ENCODE results near the gene FMNL2. TPM values are rescaled to one million over a fixed set of nuclear protein-coding genes. Genes with fewer than 3 reads are reported as not detected.

Gene FMNL2
- total RNA-seq, 1 donor from 2014 or later: 166 TPM

DNA sequence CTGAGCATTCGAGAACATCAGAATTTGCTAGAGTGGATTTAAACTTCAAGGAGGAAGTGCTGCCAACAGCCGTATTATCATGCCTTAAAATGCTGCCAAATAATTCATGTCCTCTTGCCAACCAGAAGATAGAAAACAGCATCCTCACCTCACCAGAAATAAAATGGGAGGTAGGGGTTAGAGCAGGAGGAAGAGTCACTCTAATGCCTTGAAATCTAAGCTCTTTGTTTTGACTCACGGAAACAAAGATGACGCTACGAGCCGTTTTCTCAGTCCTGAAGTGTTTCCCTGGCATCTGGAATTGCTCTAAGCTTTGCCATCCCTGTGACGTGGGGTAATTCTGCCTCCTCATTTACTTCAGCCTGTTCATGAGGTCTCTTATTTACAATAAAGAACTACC, 285.2 kb downstream of the FMNL2 start:
- DNase-seq: no peak
- TF ChIP-seq, protein P1, sequence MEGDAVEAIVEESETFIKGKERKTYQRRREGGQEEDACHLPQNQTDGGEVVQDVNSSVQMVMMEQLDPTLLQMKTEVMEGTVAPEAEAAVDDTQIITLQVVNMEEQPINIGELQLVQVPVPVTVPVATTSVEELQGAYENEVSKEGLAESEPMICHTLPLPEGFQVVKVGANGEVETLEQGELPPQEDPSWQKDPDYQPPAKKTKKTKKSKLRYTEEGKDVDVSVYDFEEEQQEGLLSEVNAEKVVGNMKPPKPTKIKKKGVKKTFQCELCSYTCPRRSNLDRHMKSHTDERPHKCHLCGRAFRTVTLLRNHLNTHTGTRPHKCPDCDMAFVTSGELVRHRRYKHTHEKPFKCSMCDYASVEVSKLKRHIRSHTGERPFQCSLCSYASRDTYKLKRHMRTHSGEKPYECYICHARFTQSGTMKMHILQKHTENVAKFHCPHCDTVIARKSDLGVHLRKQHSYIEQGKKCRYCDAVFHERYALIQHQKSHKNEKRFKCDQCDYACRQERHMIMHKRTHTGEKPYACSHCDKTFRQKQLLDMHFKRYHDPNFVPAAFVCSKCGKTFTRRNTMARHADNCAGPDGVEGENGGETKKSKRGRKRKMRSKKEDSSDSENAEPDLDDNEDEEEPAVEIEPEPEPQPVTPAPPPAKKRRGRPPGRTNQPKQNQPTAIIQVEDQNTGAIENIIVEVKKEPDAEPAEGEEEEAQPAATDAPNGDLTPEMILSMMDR (IDR thresholded peaks at IDR 0.05; ENCODE audit: partially characterized antibody, unreplicated experiment): no peak
- H3K9me3 Mint-ChIP-seq (ENCODE audit: unreplicated experiment): peaks cover 9% of the 10 kb centered on the region
- no peak overlapping the region for H3K4me3 Mint-ChIP-seq (ENCODE audit: unreplicated experiment)
- H3K36me3 Mint-ChIP-seq (ENCODE audit: unreplicated experiment): peaks cover 12% of the 10 kb centered on the region
- H3K27ac Mint-ChIP-seq (ENCODE audit: unreplicated experiment): no peak overlapping the region
- peaks cover 3% of the 10 kb centered on the region for H3K27me3 Mint-ChIP-seq (ENCODE audit: unreplicated experiment)
- H3K4me1 Mint-ChIP-seq (ENCODE audit: low read depth, unreplicated experiment): no peaks in the 10 kb centered on the region

DNA sequence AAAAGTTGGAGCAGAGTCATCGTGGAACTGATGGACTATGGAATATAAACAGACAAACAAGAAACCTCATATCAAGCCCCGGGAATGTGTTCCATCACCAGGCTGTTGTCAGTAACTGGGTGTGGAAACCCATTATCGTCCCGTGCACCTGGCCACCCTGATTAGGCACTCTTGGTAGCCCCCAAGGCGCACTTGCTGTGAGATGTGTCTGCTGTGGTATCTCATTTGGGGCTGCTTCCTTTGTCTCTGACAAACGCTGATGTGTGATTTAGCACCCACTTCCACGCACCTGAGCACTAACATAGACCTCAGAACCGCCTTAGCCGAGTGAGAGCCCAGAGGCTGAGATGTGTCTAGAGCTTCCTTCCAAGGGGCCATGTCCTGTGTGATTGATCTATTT, 286.0 kb downstream of the FMNL2 start:
- Mint-ChIP-seq H3K4me1 (ENCODE audit: low read depth, unreplicated experiment) (no peaks in the 10 kb centered on the region), H3K36me3 (ENCODE audit: unreplicated experiment) (peaks cover 12% of the 10 kb centered on the region), H3K4me3 (ENCODE audit: unreplicated experiment) (no peak overlapping the region), H3K27ac (ENCODE audit: unreplicated experiment) (no peak overlapping the region), H3K27me3 (ENCODE audit: unreplicated experiment) (peaks cover 3% of the 10 kb centered on the region), H3K9me3 (ENCODE audit: unreplicated experiment) (peaks cover 9% of the 10 kb centered on the region)
- TF ChIP-seq, protein P1 (IDR thresholded peaks at IDR 0.05; ENCODE audit: partially characterized antibody, unreplicated experiment): no peak
- DNase-seq: no peak

DNA sequence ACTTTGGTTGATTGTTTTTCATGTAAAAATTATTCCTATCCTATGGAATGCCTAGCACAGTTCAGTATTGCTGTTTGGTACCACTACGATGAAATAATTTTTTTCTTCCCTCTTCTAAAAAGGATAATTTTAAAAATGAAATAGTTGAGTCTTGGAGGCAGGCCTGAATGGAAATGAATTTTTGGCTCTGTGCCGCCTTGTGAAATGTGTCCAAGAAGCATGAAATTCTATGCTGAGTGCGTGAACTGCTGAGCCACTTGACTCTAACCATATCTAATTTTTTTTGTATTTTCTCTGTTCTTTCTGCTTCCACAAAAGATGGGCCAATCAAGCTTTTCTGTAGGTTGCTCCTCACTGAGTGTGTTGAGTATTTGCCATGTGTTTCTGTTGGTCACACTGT, 287.2 kb downstream of the FMNL2 start:
- no peak for DNase-seq

DNA sequence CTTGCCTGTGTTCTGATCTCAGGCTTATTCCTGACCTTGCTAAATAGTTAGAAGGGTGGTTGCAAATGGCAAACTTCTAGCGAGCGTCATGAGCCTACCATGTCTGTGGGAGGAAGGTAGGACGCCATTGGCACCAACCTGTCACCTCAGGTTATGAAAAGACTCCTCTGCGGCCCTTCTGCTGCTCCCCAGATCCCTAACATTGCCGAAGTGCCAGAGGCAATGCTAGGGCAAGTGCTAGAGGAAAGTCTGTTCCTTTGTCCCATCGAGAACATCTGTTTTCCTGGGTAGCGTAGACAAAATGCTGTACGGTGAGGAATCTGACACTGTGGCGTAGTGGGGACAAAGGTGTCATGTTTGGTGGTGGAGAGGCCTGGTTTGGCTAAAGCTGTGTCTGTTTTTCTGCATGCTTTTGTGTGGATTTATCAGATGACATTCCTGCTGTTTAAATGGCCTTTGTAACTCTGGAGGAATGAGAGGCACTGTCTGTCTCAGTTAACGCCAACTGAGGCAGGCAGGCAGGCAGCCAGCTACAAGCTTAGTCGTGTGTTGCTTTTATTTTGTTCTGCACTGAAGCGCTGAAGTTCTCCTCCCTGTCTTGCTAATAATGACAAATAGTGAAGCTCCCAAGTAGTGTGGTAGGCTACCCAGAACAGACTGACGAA, 288.2 kb downstream of the FMNL2 start:
- Mint-ChIP-seq H3K4me1 (ENCODE audit: low read depth, unreplicated experiment) (no peaks in the 10 kb centered on the region), H3K9me3 (ENCODE audit: unreplicated experiment) (peaks cover 9% of the 10 kb centered on the region), H3K4me3 (ENCODE audit: unreplicated experiment) (no peak overlapping the region), H3K27me3 (ENCODE audit: unreplicated experiment) (peaks cover 3% of the 10 kb centered on the region), H3K27ac (ENCODE audit: unreplicated experiment) (peak overlapping the region; percentile 6), H3K36me3 (ENCODE audit: unreplicated experiment) (peaks cover 12% of the 10 kb centered on the region)
- TF ChIP-seq, protein P1 (IDR thresholded peaks at IDR 0.05; ENCODE audit: partially characterized antibody, unreplicated experiment): no peak
- DNase-seq: no peak

More for the DNA sequence above, 287.2 kb downstream of the FMNL2 start:
- TF ChIP-seq, protein P1 (IDR thresholded peaks at IDR 0.05; ENCODE audit: partially characterized antibody, unreplicated experiment): no peak
- H3K4me1 Mint-ChIP-seq (ENCODE audit: low read depth, unreplicated experiment): no peaks in the 10 kb centered on the region
- H3K36me3 Mint-ChIP-seq (ENCODE audit: unreplicated experiment): peaks cover 12% of the 10 kb centered on the region
- no peak overlapping the region for H3K4me3 Mint-ChIP-seq (ENCODE audit: unreplicated experiment)
- no peak overlapping the region for H3K27ac Mint-ChIP-seq (ENCODE audit: unreplicated experiment)
- H3K9me3 Mint-ChIP-seq (ENCODE audit: unreplicated experiment): peaks cover 9% of the 10 kb centered on the region
- peaks cover 3% of the 10 kb centered on the region for H3K27me3 Mint-ChIP-seq (ENCODE audit: unreplicated experiment)

DNA sequence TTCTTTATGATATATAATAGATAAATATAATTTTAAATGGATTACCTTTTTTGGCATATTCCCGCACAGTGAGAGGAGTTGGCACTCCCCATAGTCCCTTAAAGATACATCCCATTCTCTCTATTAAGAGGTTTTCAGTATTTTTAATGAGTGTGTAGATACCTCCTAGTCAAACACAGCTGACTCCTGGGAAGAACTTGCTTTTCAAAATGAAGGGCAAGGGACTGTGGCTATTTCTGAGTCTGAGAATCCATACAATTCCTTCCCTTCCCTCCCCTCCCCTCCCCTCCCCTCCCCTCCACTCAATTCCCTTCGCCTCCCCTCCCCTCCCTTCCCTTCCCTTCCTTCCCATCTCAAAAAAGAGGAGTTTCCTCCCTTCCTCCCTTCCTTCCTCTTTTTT, 288.8 kb downstream of the FMNL2 start:
- Mint-ChIP-seq H3K27ac (ENCODE audit: unreplicated experiment) (no peak overlapping the region), H3K36me3 (ENCODE audit: unreplicated experiment) (peaks cover 12% of the 10 kb centered on the region), H3K9me3 (ENCODE audit: unreplicated experiment) (peaks cover 9% of the 10 kb centered on the region), H3K27me3 (ENCODE audit: unreplicated experiment) (peaks cover 3% of the 10 kb centered on the region), H3K4me3 (ENCODE audit: unreplicated experiment) (no peak overlapping the region), H3K4me1 (ENCODE audit: low read depth, unreplicated experiment) (no peaks in the 10 kb centered on the region)
- TF ChIP-seq, protein P1 (IDR thresholded peaks at IDR 0.05; ENCODE audit: partially characterized antibody, unreplicated experiment): no peak
- DNase-seq: no peak

All from glutamatergic neuron (in vitro differentiated cells).